Smooth muscle cell (in vitro differentiated cells): ENCODE measurements around the gene GP2. TPM values are rescaled to one million over a fixed set of nuclear protein-coding genes. Genes with fewer than 3 reads are reported as not detected.

ENCODE experiments used
- DNase-seq: peaks from one replicate; lab custom pipeline; 2025; ENCODE audit not compliant: unreplicated experiment; lab: John Stamatoyannopoulos, UW
- H2AFZ ChIP-seq: fragments of 200-600 bp; sonication (generic); 2 replicates; pipeline ENCODE4 v1.6.0; 2016; ENCODE audit warnings: antibody characterized with exemption, low read depth, mild to moderate bottlenecking
- H3F3A ChIP-seq: fragments of 200-600 bp; sonication (generic); 2 replicates; pipeline ENCODE4 v1.6.0; 2017; ENCODE audit warnings: antibody characterized with exemption, low read depth
- H3K27ac ChIP-seq: fragments of 200-600 bp; sonication (generic); 2 replicates; pipeline ENCODE4 v1.5.1; 2016; ENCODE audit warnings: low read depth, mild to moderate bottlenecking
- H3K27me3 ChIP-seq: fragments of 200-600 bp; sonication (generic); 2 replicates; pipeline ENCODE4 v1.6.1; 2016; ENCODE audit warnings: low read depth, mild to moderate bottlenecking
- H3K36me3 ChIP-seq: fragments of 200-600 bp; sonication (generic); 2 replicates; pipeline ENCODE4 v1.5.1; 2016; ENCODE audit warnings: low read depth
- H3K4me1 ChIP-seq: fragments of 200-600 bp; sonication (generic); 2 replicates; pipeline ENCODE4 v1.5.1; 2016; ENCODE audit warnings: low read depth
- H3K4me2 ChIP-seq: fragments of 200-600 bp; sonication (generic); 2 replicates; pipeline ENCODE4 v1.6.0; 2016; ENCODE audit warnings: mild to moderate bottlenecking
- H3K4me3 ChIP-seq: fragments of 200-600 bp; sonication (generic); 2 replicates; pipeline ENCODE4 v1.5.1; 2016; ENCODE audit warnings: mild to moderate bottlenecking
- H3K79me2 ChIP-seq: fragments of 200-600 bp; sonication (generic); 2 replicates; pipeline ENCODE4 v1.6.0; 2016; ENCODE audit warnings: low read depth, mild to moderate bottlenecking
- H3K9ac ChIP-seq: fragments of 200-600 bp; sonication (generic); 2 replicates; pipeline ENCODE4 v1.6.0; 2016; ENCODE audit warnings: low read depth
- H3K9me3 ChIP-seq: fragments of 200-600 bp; sonication (generic); replicated peaks from 2 replicates; pipeline ENCODE4 v1.5.1; 2016; ENCODE audit warnings: low read depth
- H4K20me1 ChIP-seq: fragments of 200-600 bp; sonication (generic); 2 replicates; pipeline ENCODE4 v1.6.0; 2016; ENCODE audit warnings: low read depth
- CTCF ChIP-seq: fragments of 200-600 bp; sonication (generic); IDR thresholded peaks from 2 replicates; pipeline ENCODE4 v1.5.1; 2017; ENCODE audit warnings: borderline replicate concordance, mild to moderate bottlenecking, antibody characterized with exemption; ENCODE audit not compliant: insufficient read depth, poor library complexity, severe bottlenecking
- WGBS: methylation state at CpG from one replicate; pipeline ENCODE4 v1.1.7; 2016; ENCODE audit warnings: low lambda C conversion rate; 5-methylcytosine and 5-hydroxymethylcytosine counted together
- polyA plus RNA-seq: library from polyadenylated mRNA; unstranded; fragments of >200 nt; fragmentation: Nextera tagmentation; extraction: Ambion mirVana; gene quantifications from 2 replicates; pipeline ENCODE4 v1.2.1, GENCODE V29; 2016
- total RNA-seq: library from RNA; depleted of rRNA; stranded (reverse); fragments of >200 nt; gene quantifications from 2 replicates; pipeline ENCODE4 v1.2.3, GENCODE V29; 2014

Gene GP2
- total and polyA plus RNA-seq, 2 experiments from 2014 or later = not detected

GRCh38 chr16:20320178-20320577 lies 7.1 kb downstream of the GP2 start:
- TF ChIP-seq CTCF = no peak
- Histone ChIP-seq H4K20me1 (no peaks in the 10 kb centered on the region), H3K36me3 (no peaks in the 10 kb centered on the region), H3K9me3 (no peaks in the 10 kb centered on the region), H3K4me1 (no peaks in the 10 kb centered on the region), H3K79me2 (no peaks in the 10 kb centered on the region), H3K4me2 (no peak overlapping the region), H3K27me3 (peaks cover 4% of the 10 kb centered on the region), H3K4me3 (no peak overlapping the region), H2AFZ (no peak overlapping the region), H3K9ac (no peak overlapping the region), H3K27ac (no peak overlapping the region), H3F3A (no peaks in the 10 kb centered on the region)
- 87% methylated on average over 2 of the region's 2 CpGs for WGBS
- DNase-seq = no peak

DNA sequence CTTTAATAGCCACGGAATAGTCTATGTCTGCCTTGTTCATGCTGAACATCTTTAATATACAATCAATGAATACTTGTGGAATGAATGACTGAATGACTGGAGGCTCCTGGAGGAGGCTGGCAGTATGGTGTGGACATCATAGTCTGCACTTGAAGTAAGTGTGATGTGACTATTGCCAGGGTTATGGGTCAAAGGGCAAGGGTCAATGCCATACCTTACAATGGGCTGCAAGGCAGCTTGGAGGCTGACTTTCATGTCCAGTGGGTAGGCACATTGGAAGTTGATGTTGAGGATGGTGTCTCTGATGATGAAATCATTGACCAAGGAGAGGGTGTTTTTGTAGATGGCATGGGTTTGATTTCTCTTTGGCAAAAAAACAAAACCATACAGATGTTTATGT lies 7.9 kb downstream of the GP2 start:
- no peak overlapping the region for H3K4me2 ChIP-seq
- H3K9me3 ChIP-seq = no peaks in the 10 kb centered on the region
- no peaks in the 10 kb centered on the region for H3F3A ChIP-seq
- no peak for TF ChIP-seq CTCF
- no peaks in the 10 kb centered on the region for H3K4me1 ChIP-seq
- no peak overlapping the region for H2AFZ ChIP-seq
- H4K20me1 ChIP-seq = no peaks in the 10 kb centered on the region
- no peak overlapping the region for H3K4me3 ChIP-seq
- DNase-seq = no peak
- H3K27ac ChIP-seq = no peak overlapping the region
- H3K9ac ChIP-seq = no peak overlapping the region
- 79% methylated on average over 1 of the region's 1 CpG for WGBS
- no peaks in the 10 kb centered on the region for H3K79me2 ChIP-seq
- peaks cover 4% of the 10 kb centered on the region for H3K27me3 ChIP-seq
- H3K36me3 ChIP-seq = no peaks in the 10 kb centered on the region

- Histone ChIP-seq H4K20me1 (no peaks in the 10 kb centered on the region), H3K9me3 (no peaks in the 10 kb centered on the region), H3K9ac (no peak overlapping the region), H2AFZ (no peak overlapping the region), H3F3A (no peaks in the 10 kb centered on the region), H3K27me3 (peaks cover 4% of the 10 kb centered on the region), H3K36me3 (no peaks in the 10 kb centered on the region), H3K4me1 (no peaks in the 10 kb centered on the region), H3K27ac (no peak overlapping the region), H3K79me2 (no peaks in the 10 kb centered on the region), H3K4me2 (no peak overlapping the region), H3K4me3 (no peak overlapping the region)
- TF ChIP-seq CTCF = no peak
- DNase-seq = no peak
- WGBS = 66% methylated on average over 3 of the region's 3 CpGs
These were observed 8.9 kb downstream of the GP2 start for GRCh38 chr16:20318437-20318836.

GRCh38 chr16:20318006-20318405 lies 9.3 kb downstream of the GP2 start:
- Histone ChIP-seq H2AFZ (no peak overlapping the region), H3K9ac (no peak overlapping the region), H3K36me3 (no peaks in the 10 kb centered on the region), H3K27ac (no peak overlapping the region), H3F3A (no peaks in the 10 kb centered on the region), H3K9me3 (no peaks in the 10 kb centered on the region), H3K27me3 (peaks cover 4% of the 10 kb centered on the region), H4K20me1 (no peaks in the 10 kb centered on the region), H3K4me2 (no peak overlapping the region), H3K4me1 (no peaks in the 10 kb centered on the region), H3K4me3 (no peak overlapping the region), H3K79me2 (no peaks in the 10 kb centered on the region)
- 87% methylated on average over 7 of the region's 7 CpGs for WGBS
- no peak for TF ChIP-seq CTCF
- DNase-seq = no peak
